VCaP (cell line): Measurements from ENCODE around the gene ARHGAP12.

Source experiments
- H3K27ac ChIP-seq: fragments of 450-650 bp; 2 replicates; pipeline ENCODE4 v1.5.1; 2017
- CTCF ChIP-seq: fragments of 450-650 bp; conservative IDR thresholded peaks from 2 replicates; pipeline ENCODE4 v1.5.1; 2017; ENCODE audit warnings: mild to moderate bottlenecking, moderate library complexity

ARHGAP12 gene

GRCh38 chr10:31887850-31888249 is 40.8 kb downstream of the ARHGAP12 start:
- H3K27ac ChIP-seq = no peak overlapping the region
- TF ChIP-seq CTCF = no peak

- H3K27ac ChIP-seq = no peak overlapping the region; the same call in 1 of the 2 replicates
- no peak for TF ChIP-seq CTCF
Measured at GRCh38 chr10:31886885-31887284, 41.7 kb downstream of the ARHGAP12 start.

- TF ChIP-seq CTCF = no peak
- H3K27ac ChIP-seq = no peak overlapping the region
Measured at GRCh38 chr10:31885971-31886370, 42.7 kb downstream of the ARHGAP12 start.

GRCh38 chr10:31884386-31884785 is 44.2 kb downstream of the ARHGAP12 start:
- TF ChIP-seq CTCF = no peak
- no peak overlapping the region for H3K27ac ChIP-seq

- TF ChIP-seq CTCF = no peak
- no peak overlapping the region for H3K27ac ChIP-seq
Measured at GRCh38 chr10:31883397-31883796, 45.2 kb downstream of the ARHGAP12 start.

- no peak overlapping the region for H3K27ac ChIP-seq
- TF ChIP-seq CTCF = no peak
Measured at GRCh38 chr10:31878486-31878885, 50.1 kb downstream of the ARHGAP12 start.

GRCh38 chr10:31876652-31877352 is 51.8 kb downstream of the ARHGAP12 start:
- no peak for TF ChIP-seq CTCF
- no peak overlapping the region for H3K27ac ChIP-seq
